ENCODE measurements around the gene SEMA4A.

DNA sequence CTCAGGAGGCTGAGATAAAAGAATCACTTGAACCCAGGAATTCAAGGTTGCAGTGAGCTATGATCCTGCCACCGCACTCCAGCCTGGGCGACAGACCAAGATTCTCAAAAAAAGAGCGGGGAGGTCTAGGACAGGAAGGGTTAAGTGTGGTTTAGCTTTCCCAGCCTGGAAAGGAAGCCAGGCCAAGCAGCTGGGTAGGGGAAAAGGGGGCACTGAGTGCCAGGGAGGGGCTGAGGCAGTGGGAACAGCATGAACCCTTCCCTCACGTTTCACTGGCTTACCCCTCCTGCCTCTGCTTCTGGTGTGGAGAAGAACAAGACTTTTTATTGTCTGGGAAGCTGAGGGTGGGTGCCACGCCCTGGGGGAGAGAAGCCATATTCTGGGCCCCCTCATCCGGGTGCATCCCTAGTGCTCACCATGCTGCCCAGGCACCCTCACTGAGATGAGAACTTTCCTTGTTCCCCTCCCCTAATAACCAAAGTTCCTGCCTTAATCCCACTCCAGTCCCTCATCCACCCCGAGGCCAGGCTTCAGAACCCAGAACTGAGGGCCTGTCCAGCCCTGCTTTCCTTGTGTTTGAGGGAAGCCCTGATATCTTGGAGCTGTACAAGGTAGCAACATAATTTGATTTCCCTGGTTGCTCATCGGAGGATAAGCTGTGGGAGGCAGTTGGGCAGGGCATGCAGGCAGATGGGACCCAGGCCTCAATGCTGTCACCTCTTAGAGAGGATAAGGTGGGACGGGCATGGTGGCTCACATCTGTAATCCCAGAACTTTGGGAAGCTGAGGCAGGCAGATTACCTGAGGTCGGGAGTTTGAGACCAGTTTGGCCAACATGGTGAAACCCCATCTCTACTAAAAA, 40.9 kb upstream of the SEMA4A start:
- TF ChIP-seq, protein P1, sequence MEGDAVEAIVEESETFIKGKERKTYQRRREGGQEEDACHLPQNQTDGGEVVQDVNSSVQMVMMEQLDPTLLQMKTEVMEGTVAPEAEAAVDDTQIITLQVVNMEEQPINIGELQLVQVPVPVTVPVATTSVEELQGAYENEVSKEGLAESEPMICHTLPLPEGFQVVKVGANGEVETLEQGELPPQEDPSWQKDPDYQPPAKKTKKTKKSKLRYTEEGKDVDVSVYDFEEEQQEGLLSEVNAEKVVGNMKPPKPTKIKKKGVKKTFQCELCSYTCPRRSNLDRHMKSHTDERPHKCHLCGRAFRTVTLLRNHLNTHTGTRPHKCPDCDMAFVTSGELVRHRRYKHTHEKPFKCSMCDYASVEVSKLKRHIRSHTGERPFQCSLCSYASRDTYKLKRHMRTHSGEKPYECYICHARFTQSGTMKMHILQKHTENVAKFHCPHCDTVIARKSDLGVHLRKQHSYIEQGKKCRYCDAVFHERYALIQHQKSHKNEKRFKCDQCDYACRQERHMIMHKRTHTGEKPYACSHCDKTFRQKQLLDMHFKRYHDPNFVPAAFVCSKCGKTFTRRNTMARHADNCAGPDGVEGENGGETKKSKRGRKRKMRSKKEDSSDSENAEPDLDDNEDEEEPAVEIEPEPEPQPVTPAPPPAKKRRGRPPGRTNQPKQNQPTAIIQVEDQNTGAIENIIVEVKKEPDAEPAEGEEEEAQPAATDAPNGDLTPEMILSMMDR (IDR thresholded peaks at IDR 0.05), result no peak
- no peak for TF ChIP-seq POLR2A (IDR thresholded peaks at IDR 0.05)

Data from uterus (tissue), 2 donors.